Esophagus muscularis mucosa (tissue), 4 donors: ENCODE results near the gene MED13L.

Experiments used
- EP300 ChIP-seq: sonication (generic); formaldehyde crosslinking; IDR thresholded peaks from one replicate; pipeline ENCODE4 v1.6.1; 2017; ENCODE audit warnings: antibody characterized with exemption
- POLR2A ChIP-seq: fragments of 450-650 bp; IDR thresholded peaks from one replicate; pipeline ENCODE4 v1.6.1; 2017; ENCODE audit warnings: antibody characterized with exemption, moderate library complexity, mild to moderate bottlenecking, low read depth
- POLR2AphosphoS5 ChIP-seq, 2 donors: sonication (generic); formaldehyde crosslinking; IDR thresholded peaks; one replicate each; pipeline ENCODE4 v1.6.1; 2017; ENCODE audit warnings: antibody characterized with exemption in 2 of 2
- TF ChIP-seq, protein P1 (sequence below), 3 experiments: fragments of 200-600 bp in 2 of 3; fragments of 450-650 bp in 1 of 3; sonication (generic) in 2 of 3; IDR thresholded peaks; one replicate each; pipeline ENCODE4 v1.5.1; 2017 to 2019; ENCODE audit warnings: antibody characterized with exemption in 3 of 3, mild to moderate bottlenecking in 2 of 3, moderate library complexity in 1 of 3

DNA sequence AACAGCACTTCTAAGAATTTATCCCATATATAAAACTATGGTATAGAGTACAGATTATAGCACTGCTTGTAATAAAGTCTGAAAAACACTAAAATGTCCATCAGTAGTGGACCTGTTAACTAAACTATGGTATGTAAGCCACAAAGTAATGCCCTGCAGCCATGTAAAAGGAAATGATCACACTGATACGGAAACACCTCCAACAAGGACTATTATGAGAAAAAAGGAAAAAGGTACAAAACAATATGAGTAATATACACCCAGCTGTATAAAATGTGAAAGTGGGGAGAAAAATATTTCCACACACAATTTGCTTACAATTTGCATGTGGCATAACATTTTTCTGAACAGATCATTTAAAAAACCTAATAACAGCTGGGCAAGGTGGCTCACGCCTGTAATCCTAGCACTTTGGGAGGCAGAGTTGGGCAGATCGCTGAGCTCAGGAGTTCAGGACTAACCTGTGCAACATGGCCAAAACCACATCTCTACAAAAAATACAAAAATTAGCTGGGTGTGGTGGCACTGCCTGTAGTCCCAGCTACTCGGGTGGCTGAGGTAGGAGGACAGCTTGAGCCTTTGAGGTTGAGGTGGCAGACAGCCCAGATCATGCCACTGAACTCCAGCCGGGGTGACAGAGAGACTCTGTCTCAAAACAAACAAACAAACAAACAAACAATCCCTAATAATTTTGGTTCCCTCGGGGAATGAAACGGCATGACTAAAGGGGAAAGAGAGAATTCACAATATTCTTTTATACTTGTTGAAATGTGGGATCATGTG, 250.5 kb downstream of the MED13L start:
- TF ChIP-seq POLR2AphosphoS5 (IDR thresholded peaks at IDR 0.05): no peak
- TF ChIP-seq, protein P1, sequence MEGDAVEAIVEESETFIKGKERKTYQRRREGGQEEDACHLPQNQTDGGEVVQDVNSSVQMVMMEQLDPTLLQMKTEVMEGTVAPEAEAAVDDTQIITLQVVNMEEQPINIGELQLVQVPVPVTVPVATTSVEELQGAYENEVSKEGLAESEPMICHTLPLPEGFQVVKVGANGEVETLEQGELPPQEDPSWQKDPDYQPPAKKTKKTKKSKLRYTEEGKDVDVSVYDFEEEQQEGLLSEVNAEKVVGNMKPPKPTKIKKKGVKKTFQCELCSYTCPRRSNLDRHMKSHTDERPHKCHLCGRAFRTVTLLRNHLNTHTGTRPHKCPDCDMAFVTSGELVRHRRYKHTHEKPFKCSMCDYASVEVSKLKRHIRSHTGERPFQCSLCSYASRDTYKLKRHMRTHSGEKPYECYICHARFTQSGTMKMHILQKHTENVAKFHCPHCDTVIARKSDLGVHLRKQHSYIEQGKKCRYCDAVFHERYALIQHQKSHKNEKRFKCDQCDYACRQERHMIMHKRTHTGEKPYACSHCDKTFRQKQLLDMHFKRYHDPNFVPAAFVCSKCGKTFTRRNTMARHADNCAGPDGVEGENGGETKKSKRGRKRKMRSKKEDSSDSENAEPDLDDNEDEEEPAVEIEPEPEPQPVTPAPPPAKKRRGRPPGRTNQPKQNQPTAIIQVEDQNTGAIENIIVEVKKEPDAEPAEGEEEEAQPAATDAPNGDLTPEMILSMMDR (IDR thresholded peaks at IDR 0.05): no peak
- TF ChIP-seq POLR2A: no peak
- TF ChIP-seq EP300: no peak
